CD14-positive monocyte (primary cell): ENCODE results near the gene PDE4D. TPM values are rescaled to one million over a fixed set of nuclear protein-coding genes. Genes with fewer than 3 reads are reported as not detected.

Source experiments
- DNase-seq, 3 donors: peaks; one replicate each; pipeline ENCODE4 v3.0.0-alpha.2; 2011 to 2022
- H2AFZ ChIP-seq: 2 replicates; pipeline ENCODE4 v1.6.0; 2012; ENCODE audit warnings: mild to moderate bottlenecking, low read depth, low read length, inconsistent platforms; ENCODE audit not compliant: insufficient read depth, poor library complexity, severe bottlenecking
- H3K27ac ChIP-seq, 2 donors: 1 replicate in 1 of 2; 2 replicates in 1 of 2; pipeline ENCODE4 v1.5.1; 2012 to 2013; ENCODE audit warnings: low read length in 2 of 2, control low read depth in 1 of 2, inconsistent platforms in 1 of 2, low read depth in 1 of 2, mild to moderate bottlenecking in 1 of 2
- H3K27me3 ChIP-seq, 2 donors: one replicate each; pipeline versions ENCODE4 v1.6.0 to v1.6.1; 2011 to 2013; ENCODE audit warnings: low read length in 2 of 2; ENCODE audit not compliant: control insufficient read depth in 2 of 2, insufficient read depth in 2 of 2
- H3K36me3 ChIP-seq, 2 donors: replicated peaks in 1 of 2; 1 replicate in 1 of 2; 2 replicates in 1 of 2; pipeline versions ENCODE4 v1.5.1 to v1.6.1; 2012 to 2013; ENCODE audit warnings: low read length in 2 of 2, control low read depth in 1 of 2, inconsistent platforms in 1 of 2, mild to moderate bottlenecking in 1 of 2; ENCODE audit not compliant: insufficient read depth in 2 of 2, control insufficient read depth in 1 of 2
- H3K4me1 ChIP-seq, 2 donors: 1 replicate in 1 of 2; 2 replicates in 1 of 2; pipeline versions ENCODE4 v1.5.1 to v1.6.1; 2012 to 2013; ENCODE audit warnings: low read length in 2 of 2, control low read depth in 1 of 2, inconsistent platforms in 1 of 2, mild to moderate bottlenecking in 1 of 2, moderate library complexity in 1 of 2; ENCODE audit not compliant: insufficient read depth in 2 of 2, control insufficient read depth in 1 of 2
- H3K4me2 ChIP-seq: replicated peaks from 2 replicates; pipeline ENCODE3; 2012; ENCODE audit warnings: low read length, moderate library complexity, mild to moderate bottlenecking; ENCODE audit not compliant: poor library complexity, severe bottlenecking; ENCODE audit errors: extremely low read depth
- H3K4me3 ChIP-seq, 3 experiments: fragments of 200-600 bp in 1 of 3; sonication (generic) in 1 of 3; replicated peaks in 1 of 3; 1 replicate in 2 of 3; 2 replicates in 1 of 3; pipeline ENCODE4 v1.5.1; 2011 to 2013; ENCODE audit warnings: low read length in 3 of 3, mild to moderate bottlenecking in 3 of 3, control low read depth in 2 of 3, low read depth in 2 of 3, inconsistent platforms in 1 of 3, moderate library complexity in 1 of 3
- H3K79me2 ChIP-seq: 2 replicates; pipeline ENCODE4 v1.6.0; 2012; ENCODE audit warnings: mild to moderate bottlenecking, control low read depth, inconsistent platforms, low read length, moderate library complexity; ENCODE audit not compliant: insufficient read depth
- H3K9ac ChIP-seq: 2 replicates; pipeline ENCODE4 v1.6.0; 2017; ENCODE audit warnings: low read length, mild to moderate bottlenecking; ENCODE audit not compliant: insufficient read depth, poor library complexity, severe bottlenecking
- H3K9me3 ChIP-seq, 2 donors: replicated peaks in 1 of 2; 1 replicate in 1 of 2; 2 replicates in 1 of 2; pipeline versions ENCODE4 v1.5.1 to v1.6.1; 2012 to 2013; ENCODE audit warnings: low read length in 2 of 2, control low read depth in 1 of 2; ENCODE audit not compliant: control insufficient read depth in 1 of 2, insufficient read depth in 1 of 2
- H4K20me1 ChIP-seq: 2 replicates; pipeline ENCODE4 v1.6.0; 2012; ENCODE audit warnings: mild to moderate bottlenecking, low read length, control low read depth, moderate library complexity; ENCODE audit not compliant: insufficient read depth
- H3K27ac Mint-ChIP-seq, 7 donors: one replicate each; pipeline ENCODE4 v1.8.0; 2020; ENCODE audit warnings: mild to moderate bottlenecking in 7 of 7, mixed read lengths in 7 of 7, moderate library complexity in 6 of 7, inconsistent platforms in 2 of 7
- H3K27me3 Mint-ChIP-seq, 3 donors: one replicate each; pipeline ENCODE4 v1.8.0; 2021 to 2022; ENCODE audit warnings: low read depth in 3 of 3, mild to moderate bottlenecking in 3 of 3, mixed read lengths in 3 of 3, moderate library complexity in 3 of 3, inconsistent platforms in 1 of 3
- H3K36me3 Mint-ChIP-seq, 2 donors: one replicate each; pipeline ENCODE4 v1.8.0; 2020; ENCODE audit warnings: mixed read lengths in 2 of 2, inconsistent platforms in 1 of 2, mild to moderate bottlenecking in 1 of 2
- H3K4me1 Mint-ChIP-seq: one replicate; pipeline ENCODE4 v1.8.0; 2020; ENCODE audit warnings: mild to moderate bottlenecking, mixed read lengths
- H3K4me3 Mint-ChIP-seq, 2 donors: one replicate each; pipeline ENCODE4 v1.8.0; 2020; ENCODE audit warnings: mild to moderate bottlenecking in 2 of 2, mixed read lengths in 2 of 2, moderate library complexity in 1 of 2
- H3K9me3 Mint-ChIP-seq, 7 donors: one replicate each; pipeline ENCODE4 v1.8.0; 2020 to 2022; ENCODE audit warnings: mixed read lengths in 7 of 7, mild to moderate bottlenecking in 6 of 7, moderate library complexity in 6 of 7, inconsistent platforms in 2 of 7
- CTCF ChIP-seq: fragments of 200-600 bp; IDR thresholded peaks from one replicate; pipeline ENCODE4 v1.8.0; 2022; ENCODE audit warnings: antibody characterized with exemption, mild to moderate bottlenecking
- WGBS: methylation state at CpG from one replicate; pipeline ENCODE4 v1.1.5; 2013; ENCODE audit warnings: missing lambda C conversion rate; ENCODE audit not compliant: insufficient coverage; 5-methylcytosine and 5-hydroxymethylcytosine counted together
- intact Hi-C, 2 donors: fragments of 100-400 bp; cut with micrococcal nuclease; formaldehyde crosslinking; loops; one replicate each; pipeline versions ENCODE4 v1.15.0 to v1.15.1; 2023
- polyA plus RNA-seq, 3 donors: library from polyadenylated mRNA; depleted of rRNA in 1 of 3; unstranded in 2 of 3; stranded (reverse) in 1 of 3; fragments of 300-500 nt in 2 of 3; fragments of >200 nt in 1 of 3; fragmentation: Illumina TruSeq in 2 of 3; gene quantifications; 1 replicate in 2 of 3; 2 replicates in 1 of 3; pipeline ENCODE4 v1.2.3, GENCODE V29; 2012 to 2021

The PDE4D gene
- polyA plus RNA-seq, 3 donors, result 1.9 to 3.4 (median 2.8) TPM

- Histone ChIP-seq H3K9me3 (no peaks in the 10 kb centered on the region), H3K27me3 (no peaks in the 10 kb centered on the region), H3K4me3 (no peak overlapping the region), H2AFZ (no peak overlapping the region), H3K36me3 (peaks cover 5 to 14% of the 10 kb centered on the region in 2 donors), H4K20me1 (no peaks in the 10 kb centered on the region), H3K9ac (no peak overlapping the region), H3K27ac (no peak overlapping the region), H3K4me1 (no peaks in the 10 kb centered on the region), H3K79me2 (no peaks in the 10 kb centered on the region), H3K4me2 (no peak overlapping the region)
- no peak for DNase-seq
- Mint-ChIP-seq H3K4me1 (no peaks in the 10 kb centered on the region), H3K4me3 (no peak overlapping the region), H3K27ac (no peak overlapping the region), H3K9me3 (peaks cover 0 to 2% (median 0%) of the 10 kb centered on the region in 7 donors), H3K36me3 (peaks cover 8 to 27% of the 10 kb centered on the region in 2 donors), H3K27me3 (no peaks in the 10 kb centered on the region)
- intact Hi-C loops, result no loop called here
- no CpG with 5 or more reads among the region's 1 CpG for WGBS
- TF ChIP-seq CTCF, result no peak
Measured at GRCh38 chr5:58993461-58993860, 900.1 kb downstream of the PDE4D start.

GRCh38 chr5:58988938-58989337 lies 904.6 kb downstream of the PDE4D start:
- H3K27me3 ChIP-seq, result no peaks in the 10 kb centered on the region
- Mint-ChIP-seq H3K4me3 (no peak overlapping the region), H3K9me3 (no peaks in the 10 kb centered on the region), H3K36me3 (peaks cover 16 to 47% of the 10 kb centered on the region in 2 donors), H3K27me3 (no peaks in the 10 kb centered on the region), H3K4me1 (no peaks in the 10 kb centered on the region), H3K27ac (no peak overlapping the region)
- peak; percentile 27 for TF ChIP-seq CTCF
- no peaks in the 10 kb centered on the region for H4K20me1 ChIP-seq
- intact Hi-C loops, result no loop called here
- H3K4me1 ChIP-seq, result no peaks in the 10 kb centered on the region
- no peaks in the 10 kb centered on the region for H3K79me2 ChIP-seq
- WGBS, result 100% methylated on average over 1 of the region's 2 CpGs
- DNase-seq, result no peak
- no peak overlapping the region for H3K4me2 ChIP-seq
- H3K36me3 ChIP-seq, result peaks cover 12 to 25% of the 10 kb centered on the region in 2 donors
- no peak overlapping the region for H3K9ac ChIP-seq
- H2AFZ ChIP-seq, result no peak overlapping the region
- H3K9me3 ChIP-seq, result no peaks in the 10 kb centered on the region
- no peak overlapping the region for H3K27ac ChIP-seq
- H3K4me3 ChIP-seq, result no peak overlapping the region
